B cell (primary cell): ENCODE results near the gene SALL4.

Source experiments
- CTCF ChIP-seq: fragments of 200-600 bp; IDR thresholded peaks from one replicate; pipeline ENCODE4 v1.8.0; 2022; ENCODE audit warnings: antibody characterized with exemption, mild to moderate bottlenecking
- EZH2 ChIP-seq: IDR thresholded peaks from 2 replicates; pipeline ENCODE4 v1.6.1; 2012; ENCODE audit warnings: borderline replicate concordance, low read depth, mild to moderate bottlenecking, moderate library complexity, low read length; ENCODE audit not compliant: insufficient read depth, poor library complexity, severe bottlenecking

- TF ChIP-seq CTCF: no peak
- no peak for TF ChIP-seq EZH2
These were observed 30.0 kb upstream of the SALL4 start for GRCh38 chr20:51832276-51832675.
